T-helper 2 cell treated with Interferon-gamma antibody and Interleukin-4, amounts not matched to agents 100 ng/mL and 5 ng/mL, for 36 hours (primary cell): ENCODE measurements around the gene NHSL2. TPM values are rescaled to one million over a fixed set of nuclear protein-coding genes. Genes with fewer than 3 reads are reported as not detected.
"Not testable (repeated sequence)": the region's sequence is repeated elsewhere in the genome, so short reads cannot be mapped to it uniquely, and the experiment has no call there.

Source experiments
- intact Hi-C: fragments of 100-400 bp; cut with micrococcal nuclease; formaldehyde crosslinking; loops from one replicate; pipeline ENCODE4 v1.15.1; 2023
- total RNA-seq: library from RNA; stranded (reverse); gene quantifications from 2 replicates; pipeline ENCODE4 v1.2.3, GENCODE V29; 2022

The NHSL2 gene
- 0.75 and 1.2 TPM in 2 replicates for total RNA-seq

DNA sequence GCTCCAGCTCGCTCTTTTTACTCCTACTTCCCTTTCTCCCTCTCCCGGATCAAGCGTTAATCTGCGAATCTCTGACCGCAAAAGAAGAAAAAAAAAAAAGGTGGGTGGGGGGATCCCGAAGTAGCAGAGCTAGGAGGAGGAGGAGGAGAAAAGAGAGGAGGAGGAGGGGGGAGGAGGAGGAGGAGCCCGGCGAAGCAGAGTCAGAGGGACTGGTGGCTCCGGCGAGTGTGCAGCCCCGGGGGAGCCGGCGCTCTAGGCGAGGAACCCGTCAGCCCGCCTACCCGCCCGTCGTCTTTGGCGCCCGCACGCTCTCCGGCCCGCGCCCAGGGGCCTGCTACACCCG, at the start of gene NHSL2:
Gene NHSL2, plus strand, starts transcription at position 203 of the 343 bp plus-strand sequence.
- intact Hi-C loops: no loop called here

DNA sequence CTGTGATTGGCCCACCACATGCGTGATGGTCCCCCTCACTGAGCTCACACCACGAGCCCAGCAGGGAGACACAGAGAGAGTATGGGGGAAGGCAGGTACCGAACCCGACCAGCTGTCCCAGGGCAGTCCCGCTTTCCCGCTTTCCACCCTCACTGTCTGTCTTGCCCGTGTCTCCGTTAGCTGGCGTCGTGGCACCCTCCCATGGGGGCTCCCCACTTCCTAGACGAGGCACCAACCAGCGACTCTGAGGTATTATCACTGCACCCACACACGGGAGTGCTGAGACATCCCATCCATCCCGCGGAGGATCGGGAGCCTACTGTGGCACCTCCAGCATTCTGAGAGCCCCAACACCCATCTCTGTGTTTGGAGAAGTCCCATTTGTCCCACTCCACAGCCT, 43.0 kb upstream of the NHSL2 start:
- intact Hi-C loops: no loop called here

DNA sequence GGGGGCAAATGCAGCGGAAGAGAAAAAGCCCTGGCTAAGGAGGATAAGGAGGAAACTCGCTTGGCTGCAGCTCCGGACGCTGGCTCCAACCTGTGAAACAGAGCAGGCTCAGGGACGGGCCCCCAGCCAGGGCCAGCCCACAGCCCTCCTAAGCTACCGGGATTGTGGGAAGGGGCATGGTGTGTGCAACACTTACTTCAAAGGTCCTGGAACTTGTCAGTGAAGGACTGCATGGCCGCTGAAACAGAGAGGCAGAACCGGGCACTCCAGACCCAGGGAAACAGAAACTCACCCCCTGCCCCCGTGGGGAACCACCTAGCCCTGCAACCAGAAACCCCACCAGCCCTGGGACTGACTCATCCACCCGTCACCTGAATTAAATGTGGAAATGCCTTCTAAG, 41.1 kb upstream of the NHSL2 start:
- intact Hi-C loops: not testable (repeated sequence)

DNA sequence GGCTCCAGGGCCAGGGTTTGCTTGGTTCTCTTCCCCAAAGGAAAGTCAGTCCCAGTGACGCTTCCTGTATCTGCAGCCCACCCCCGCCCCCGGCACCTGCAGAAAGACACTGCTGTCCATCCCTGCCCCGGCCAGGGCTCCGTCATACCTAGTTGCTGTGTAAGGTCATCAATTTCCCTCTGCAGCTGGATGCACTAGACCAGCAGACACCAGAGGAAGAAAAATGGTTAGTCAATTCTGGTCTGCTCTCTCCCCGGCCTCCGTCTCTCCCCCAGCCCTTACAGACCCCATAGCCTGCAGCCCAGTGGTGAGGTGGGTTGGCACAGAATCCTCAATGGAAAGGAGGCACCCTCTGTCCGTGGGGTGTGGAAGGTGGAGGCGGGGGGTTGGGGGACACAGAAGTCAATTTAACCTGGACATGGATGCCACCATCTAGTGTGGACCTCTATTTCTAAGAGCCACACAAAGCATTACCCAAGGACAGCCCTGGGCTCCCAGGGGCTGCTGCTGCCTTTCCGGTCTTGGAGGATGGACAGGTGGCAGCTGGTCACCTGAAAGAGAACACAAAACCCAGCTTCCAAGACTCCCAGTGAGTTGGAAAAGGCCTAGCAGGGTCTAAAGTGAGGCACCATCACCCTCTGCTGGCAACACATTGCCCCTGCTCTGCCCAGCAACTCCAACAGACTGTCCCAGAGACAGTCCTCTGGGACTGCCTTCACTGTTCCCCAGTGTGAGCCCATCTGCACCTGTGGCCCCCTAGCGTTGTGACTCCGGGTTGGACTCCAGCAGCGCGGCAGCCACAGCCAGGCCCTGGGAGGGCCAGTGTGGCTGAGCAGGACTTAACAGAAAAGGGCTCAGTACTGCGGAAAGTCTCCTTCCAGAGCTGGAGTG, 40.2 kb upstream of the NHSL2 start:
- intact Hi-C loops: no loop called here

DNA sequence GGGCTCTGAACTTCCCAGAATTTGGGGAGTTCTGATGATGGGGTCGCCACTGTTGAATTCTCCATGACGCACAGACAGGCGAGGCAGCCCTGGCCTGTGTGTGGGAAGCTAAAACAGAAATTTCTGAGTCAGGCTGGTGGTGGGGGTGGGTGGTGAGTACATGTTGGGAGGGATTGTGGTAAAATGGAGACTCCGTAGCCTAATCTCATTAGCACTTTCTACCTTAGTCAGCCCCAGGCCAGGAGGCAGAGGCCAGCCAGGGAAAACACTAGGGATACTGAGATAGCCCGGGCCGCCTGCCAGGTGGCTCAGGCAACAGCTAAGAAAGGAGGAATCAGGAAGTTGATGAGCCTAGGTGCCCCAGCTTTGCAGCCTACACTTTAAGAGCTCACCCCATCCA, 39.3 kb upstream of the NHSL2 start:
- intact Hi-C loops: no loop called here

DNA sequence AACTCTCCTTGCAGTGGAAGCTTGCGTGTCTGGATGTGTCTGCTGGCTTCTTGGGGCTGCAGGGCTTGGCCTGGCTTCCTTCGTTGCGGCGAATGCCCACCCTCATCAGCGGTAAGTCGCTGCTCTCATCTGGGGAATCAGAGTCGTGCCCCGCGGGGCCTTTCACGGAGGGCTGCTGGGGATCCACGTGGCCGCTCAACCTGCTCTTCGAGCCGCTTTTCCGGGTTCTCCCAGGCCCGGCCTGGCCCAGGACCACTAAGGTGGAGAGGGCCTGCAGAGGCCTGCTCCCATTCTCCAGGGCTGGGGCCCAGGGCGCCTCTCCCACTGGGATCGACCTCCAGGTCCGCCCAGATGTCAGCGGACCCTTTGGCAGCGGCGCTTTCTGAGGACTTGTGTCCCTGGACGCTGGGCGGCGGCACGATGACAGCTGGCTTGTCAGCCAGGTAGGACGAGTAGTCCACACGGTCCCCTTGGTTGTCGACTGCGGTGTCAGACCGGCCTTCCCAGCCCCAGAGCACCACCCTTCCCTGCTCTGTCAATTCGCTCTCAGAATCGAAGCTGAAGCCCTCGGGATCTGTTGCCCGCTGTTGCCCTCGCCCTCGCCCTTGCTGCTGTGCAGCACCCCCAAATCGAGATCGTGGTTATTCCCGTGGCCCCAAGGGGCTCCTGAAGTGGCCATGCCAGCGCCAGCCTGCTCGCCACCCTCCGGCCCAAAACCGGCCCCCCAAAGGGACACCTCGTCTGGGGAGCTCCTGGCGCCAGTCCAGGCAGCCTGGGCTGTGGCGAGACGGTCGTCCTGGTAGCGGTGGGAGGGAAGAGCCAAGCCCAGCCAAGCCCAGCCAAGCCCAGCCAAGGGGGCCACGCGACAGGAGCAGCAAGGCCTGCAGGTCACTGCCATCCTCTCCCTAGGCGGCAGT, 37.8 kb upstream of the NHSL2 start:
- intact Hi-C loops: no loop called here

DNA sequence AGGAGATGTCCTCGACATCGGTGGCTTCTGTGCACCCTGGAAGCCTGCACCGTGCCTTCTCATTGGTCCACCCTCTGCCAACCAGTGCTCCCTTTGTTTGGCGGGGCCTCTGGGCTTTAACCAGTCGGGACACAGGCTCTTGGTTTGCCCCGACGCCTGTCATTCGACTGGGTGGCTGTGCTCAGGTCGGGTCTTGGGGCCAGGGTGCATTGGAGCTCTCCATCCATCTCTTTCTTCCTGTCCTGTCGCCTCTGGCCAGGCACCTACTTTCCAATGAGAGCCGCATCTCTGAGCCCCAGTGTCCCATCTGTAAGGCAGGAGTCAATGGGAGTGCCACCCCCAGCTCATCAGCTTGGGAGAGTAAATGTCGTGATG, 37.2 kb upstream of the NHSL2 start:
- intact Hi-C loops: no loop called here

DNA sequence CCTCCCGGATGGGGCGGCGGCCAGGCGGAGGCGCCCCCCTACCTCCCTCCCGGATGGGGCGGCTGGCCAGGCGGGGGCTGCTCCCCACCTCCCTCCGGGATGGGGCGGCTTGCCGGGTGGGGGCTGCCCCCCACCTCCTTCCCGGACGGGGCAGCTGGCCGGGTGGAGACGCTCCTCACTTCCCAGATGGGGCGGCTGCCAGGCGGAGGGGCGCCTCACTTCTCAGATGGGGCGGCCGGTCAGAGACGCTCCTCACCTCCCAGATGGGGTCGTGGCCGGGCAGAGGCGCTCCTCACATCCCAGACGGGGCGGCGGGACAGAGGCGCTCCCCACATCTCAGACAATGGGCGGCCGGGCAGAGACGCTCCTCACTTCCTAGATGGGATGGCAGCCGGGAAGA, 33.8 kb upstream of the NHSL2 start:
- intact Hi-C loops: not testable (repeated sequence)

DNA sequence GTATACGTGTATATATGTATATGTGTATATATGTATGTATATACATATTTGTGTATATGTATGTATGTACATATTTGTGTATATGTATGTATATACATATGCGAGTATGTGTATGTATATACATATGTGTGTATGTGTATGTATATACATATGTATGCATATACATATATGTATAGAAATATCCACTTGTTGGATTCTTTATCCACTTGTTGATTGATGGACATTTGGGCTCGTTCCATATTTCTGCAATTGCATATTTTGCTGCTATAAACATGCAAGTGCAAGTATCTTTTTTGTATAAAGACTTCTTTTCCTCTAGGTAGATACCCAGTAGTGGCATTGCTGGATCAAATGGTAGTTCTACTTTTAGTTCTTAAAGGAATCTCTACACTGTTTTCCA, 25.5 kb upstream of the NHSL2 start:
- intact Hi-C loops: no loop called here

DNA sequence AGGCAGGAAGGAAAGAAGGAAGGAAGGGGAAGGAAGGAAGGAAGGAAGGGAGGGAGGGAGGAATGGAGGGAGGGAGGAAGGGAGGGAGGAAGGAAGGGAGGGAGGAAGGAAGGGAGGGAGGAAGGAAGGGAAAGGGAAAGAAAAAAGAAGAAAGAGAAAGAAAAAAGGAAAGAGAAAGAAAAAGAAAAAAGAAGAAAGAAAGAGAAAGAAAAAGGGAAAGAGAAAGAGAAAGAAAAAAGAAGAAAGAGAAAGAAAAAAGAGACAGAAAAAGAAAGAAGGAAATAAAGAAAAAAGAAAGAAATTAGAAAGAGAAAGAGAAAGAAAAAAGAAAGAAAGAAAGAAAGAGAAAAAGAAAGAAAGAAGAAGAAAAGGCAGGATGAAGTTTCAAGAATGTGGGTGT, 15.0 kb upstream of the NHSL2 start:
- intact Hi-C loops: no loop called here

DNA sequence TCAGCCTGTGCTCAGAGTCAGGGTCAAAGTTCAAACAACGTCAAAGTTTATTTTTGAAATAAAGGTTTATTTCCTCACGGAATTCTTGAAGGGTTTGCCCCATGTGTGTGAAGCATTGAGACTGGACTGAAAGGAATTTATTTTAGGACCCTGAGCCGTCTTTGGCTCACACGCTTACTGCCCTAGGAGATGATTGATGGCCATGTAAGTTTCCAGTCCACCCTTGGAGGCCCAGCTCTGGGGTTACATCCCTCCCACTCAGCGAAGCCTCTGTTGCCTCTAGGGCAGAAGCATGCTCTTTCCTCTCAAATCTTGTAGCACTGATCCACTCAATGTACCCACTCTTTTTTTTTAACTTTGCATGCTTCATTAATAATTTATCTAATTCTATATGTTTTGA, 4.5 kb upstream of the NHSL2 start:
- intact Hi-C loops: no loop called here

DNA sequence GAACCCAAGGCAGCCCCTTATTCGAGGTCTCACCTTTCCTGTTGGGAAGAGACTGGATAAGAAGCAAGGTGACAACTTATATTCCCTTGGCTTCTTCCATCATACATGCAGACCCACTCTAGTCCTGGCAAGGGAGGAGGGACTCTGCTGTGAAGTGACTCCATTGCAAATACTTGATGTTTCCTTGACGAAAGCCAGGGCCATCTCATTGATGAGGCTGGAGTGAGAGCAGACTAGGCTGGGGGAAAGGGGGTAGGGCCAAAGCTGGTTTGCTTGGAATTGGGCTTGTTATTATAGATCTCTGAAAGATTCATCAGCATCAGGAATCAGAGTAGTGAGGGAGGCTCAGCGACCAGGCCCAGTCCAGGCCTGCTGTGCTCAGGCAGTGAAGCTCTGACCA, 2.3 kb upstream of the NHSL2 start:
- intact Hi-C loops: no loop called here

DNA sequence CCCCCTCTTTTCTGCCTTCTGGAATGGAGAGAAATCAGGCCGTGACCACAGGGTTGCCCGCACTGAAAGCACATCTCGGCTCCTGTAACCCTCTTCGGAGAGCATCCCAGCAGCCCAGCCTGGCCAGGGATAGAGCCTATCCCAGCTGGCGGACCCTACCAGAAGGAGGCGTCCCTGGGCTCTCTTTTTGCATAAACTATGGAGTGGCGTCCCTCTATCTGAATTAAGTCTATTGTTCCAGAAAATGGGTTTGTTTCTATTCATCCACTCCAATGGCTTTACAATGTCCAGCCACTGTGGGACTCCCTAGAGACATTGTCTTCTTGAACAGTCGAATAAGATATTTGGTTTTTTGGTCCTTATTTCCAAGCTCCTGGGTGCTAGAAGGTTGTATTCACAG, 689 bp upstream of the NHSL2 start:
- intact Hi-C loops: no loop called here

DNA sequence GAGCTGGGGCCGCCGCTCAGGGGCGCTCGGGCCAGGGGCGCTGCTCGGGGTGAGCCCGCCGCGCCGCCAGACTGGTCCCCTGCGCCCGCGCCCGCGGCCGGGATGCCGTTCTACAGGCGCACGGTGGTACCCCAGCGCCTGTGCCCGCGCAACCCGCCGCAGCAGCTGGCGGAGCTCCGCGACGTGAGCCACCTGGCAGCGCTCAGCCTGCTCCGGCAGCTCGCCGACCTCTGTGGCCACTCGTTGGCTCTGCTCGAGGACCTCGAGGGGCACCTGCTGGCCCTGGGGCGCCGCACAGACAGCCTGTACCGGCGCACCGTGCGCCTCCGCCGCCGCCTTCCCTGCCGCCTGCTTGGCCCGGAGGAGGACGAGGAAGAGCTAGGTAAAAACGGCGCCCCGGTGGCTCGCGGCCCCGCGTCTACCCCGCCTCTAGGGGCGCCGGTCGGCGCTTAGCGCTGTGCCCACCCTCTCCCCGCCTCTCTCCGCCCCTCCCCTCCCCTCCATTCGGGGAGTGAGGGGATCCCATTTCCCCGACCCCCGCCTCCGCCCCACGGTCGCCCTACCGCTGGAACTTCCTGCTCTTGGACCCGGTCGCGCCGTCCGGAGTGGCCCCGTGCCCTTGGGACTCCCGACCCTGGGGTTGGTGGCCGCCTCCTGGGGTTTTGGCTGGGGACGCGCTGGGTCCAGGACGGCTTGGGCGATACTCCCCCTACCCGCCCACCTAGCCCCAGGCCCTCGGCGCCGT, 513 bp downstream of the NHSL2 start:
- intact Hi-C loops: no loop called here

DNA sequence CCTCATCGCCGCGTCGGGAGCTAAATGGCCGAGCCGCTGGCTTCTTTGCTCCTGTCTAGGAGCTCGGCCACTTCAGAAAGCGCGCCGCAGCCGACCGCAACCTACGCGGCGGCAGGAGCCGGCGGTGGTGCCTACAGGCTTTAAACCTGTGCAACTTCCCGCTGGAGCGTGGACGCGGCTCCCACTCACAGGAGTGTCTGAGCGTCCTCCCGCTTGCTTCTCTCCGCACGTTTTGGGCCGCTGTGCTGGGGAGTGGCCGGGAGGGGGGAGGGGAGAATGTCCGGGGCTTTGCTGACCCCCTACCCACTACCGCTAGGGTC, 1.0 kb downstream of the NHSL2 start:
- intact Hi-C loops: no loop called here

DNA sequence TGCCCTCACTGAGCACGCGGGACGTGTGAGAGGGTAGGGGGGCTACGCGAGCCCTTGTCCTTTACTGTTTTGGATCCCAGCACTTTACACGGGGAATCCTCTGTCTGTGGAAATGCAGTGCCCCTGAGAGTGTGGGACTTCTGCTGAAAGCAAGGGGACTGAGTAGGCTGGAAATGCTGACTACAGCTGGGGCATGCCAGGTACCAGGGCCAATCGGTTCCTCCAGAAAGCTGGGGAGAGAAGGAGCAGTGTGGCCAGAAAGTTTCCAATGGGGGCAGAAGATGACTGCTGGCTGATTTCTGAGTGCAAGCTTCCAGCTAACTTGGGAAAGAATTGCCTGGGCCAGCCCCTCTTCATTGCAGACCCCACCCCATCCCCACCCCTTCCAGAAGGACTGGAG, 1.5 kb downstream of the NHSL2 start:
- intact Hi-C loops: no loop called here

DNA sequence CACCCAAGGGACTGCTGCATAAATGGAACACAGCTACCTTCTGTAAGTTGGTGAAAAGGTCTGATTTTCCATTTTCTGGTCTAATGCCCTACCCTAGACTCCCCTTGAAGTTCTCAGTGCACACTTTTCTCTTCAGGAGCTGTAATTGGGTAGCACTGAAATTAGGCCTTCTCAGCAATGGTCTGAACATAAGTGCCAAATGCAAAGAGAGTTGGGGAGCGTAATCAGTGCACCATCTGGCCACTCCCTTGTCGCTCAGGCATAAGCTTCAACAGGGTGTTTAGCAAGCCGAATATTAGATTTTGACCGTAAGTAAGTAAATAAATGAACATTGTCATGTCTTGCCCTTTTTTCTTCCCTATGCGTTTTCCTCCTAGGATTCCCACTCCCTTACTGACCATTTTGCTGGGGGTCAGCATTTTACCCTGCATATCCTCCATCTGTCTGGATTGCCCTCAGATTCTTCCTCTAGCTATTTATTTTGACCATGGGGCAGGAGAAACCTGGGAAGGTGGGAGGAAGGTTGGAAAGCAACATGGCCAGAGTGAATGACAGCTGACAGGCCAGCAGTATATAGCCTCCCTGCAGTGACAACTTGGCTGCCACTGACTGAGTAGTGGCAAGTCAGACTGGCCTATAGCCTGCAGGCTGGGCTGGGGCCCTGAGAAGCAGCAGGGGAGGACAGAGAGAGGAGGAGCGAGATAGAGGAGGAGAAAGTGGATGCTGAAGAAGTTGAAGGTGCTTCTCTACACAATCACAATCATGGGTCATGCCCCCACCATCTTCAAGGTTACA, 2.7 kb downstream of the NHSL2 start:
- intact Hi-C loops: no loop called here

DNA sequence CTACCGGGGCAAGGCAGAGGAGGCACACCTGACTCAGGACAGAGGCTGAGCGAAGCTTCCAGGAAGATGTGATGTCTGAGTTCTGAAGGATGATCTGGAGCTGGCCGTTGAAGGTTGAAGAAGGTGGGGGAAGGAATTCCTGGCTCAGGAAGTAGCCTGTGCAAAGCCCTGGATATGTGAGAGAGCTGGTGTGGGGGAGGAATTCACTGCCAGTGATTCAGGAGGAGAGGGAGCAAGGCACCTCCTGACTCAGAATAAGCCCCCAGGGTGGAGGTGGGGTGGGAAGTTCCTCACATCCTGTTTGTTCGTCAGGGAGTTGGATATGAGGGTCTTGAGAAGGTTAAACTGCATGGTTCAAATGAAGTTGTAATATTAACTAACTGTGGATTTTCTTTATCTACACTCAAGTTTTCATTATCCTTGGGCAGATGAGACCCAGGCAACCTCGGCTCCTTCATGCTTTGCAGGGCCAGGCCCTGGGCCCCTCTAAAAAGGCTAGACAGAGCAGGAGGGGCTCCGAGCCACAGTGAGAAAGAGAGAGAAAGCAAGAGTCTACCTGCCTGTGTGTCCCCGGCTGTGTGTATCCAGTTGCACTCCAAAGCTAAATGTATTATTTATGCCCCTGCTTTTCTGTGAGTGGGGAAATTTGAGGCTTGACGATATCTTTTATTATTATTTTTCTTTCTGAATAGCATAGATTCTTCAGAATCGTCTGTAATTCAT, 7.1 kb downstream of the NHSL2 start:
- intact Hi-C loops: no loop called here

DNA sequence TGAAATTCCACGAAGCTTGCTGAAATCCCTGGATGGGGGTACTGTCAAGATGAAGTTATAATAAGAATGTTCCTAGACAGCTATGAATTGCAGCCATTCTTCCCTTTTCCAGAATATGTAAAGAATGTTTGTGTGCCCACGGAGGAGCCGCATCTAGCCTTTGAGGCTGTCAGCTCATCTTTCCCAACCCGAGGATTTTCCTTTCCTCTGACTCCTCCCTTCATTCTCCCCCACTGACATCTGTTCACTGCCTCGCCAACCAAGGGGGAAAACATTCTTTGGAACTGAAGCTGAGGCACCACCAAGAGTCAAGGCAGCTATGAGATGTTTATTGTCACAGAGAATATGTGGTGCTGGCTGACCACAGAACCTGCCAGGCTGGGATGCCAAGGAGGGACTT, 8.8 kb downstream of the NHSL2 start:
- intact Hi-C loops: no loop called here

DNA sequence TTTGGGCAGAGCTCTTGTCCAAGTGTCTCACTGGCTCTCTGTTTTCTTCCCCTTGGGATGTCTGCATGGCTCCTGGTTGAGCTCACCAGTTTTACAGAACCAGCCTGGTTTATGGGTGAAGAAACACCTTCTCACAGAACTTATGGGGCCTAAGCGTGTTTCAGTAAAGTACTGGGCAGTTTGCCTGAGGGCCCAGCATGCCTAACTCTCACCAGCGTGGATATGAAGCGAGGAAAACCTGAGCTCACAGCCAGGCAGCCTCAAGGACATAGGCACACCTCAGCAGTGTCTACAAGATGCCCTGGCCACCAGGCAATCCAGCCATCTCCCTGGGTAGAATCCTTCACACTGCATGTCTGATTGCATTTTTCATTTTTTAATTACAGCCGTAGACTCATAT, 9.2 kb downstream of the NHSL2 start:
- intact Hi-C loops: no loop called here

DNA sequence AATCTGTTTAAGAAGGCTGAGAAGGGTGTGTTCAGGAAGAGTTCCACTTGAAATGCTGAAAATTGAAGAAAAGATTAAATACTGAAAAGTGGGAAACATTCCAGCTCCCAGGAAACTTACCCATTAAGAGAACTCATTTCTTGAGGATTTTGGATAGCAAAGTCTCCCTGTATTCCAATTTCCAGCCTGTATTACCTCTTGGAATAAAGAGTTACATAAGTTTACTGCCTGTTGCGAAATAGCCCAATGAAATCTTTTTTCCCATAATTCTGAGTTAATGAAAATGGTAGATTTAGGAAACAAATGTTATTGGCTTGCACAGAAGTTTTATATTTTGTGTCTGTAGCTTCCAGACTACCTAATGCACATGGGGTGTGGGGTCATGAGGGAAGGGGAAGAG, 12.0 kb downstream of the NHSL2 start:
- intact Hi-C loops: no loop called here
